GM23338 (cell line): ENCODE measurements around the gene NEURL1. TPM values are rescaled to one million over a fixed set of nuclear protein-coding genes. Genes with fewer than 3 reads are reported as not detected.

Source experiments
- ATAC-seq: fragments of 200-7000 bp; cut with Tn5 transposase; 3 replicates; pipeline ENCODE4 v1.9.1; 2020
- DNase-seq: peaks from one replicate; pipeline ENCODE4 v3.0.0-alpha.2; 2015; ENCODE audit warnings: low spot score
- H2AFZ ChIP-seq: fragments of 200-600 bp; sonication (generic); 2 replicates; pipeline ENCODE4 v1.8.0; 2016; ENCODE audit warnings: antibody characterized with exemption, mild to moderate bottlenecking, moderate library complexity
- H3F3A ChIP-seq: fragments of 200-600 bp; sonication (generic); replicated peaks from 2 replicates; pipeline ENCODE4 v1.8.0; 2017; ENCODE audit warnings: antibody characterized with exemption, mixed run types, low read depth
- H3K27ac ChIP-seq: fragments of 200-600 bp; sonication (generic); 2 replicates; pipeline ENCODE4 v1.6.1; 2016; ENCODE audit warnings: low read depth
- H3K27me3 ChIP-seq: fragments of 200-600 bp; sonication (generic); 2 replicates; pipeline ENCODE4 v1.8.0; 2016; ENCODE audit warnings: mild to moderate bottlenecking, mixed run types, moderate library complexity; ENCODE audit not compliant: insufficient read depth
- H3K36me3 ChIP-seq: fragments of 200-600 bp; sonication (generic); 2 replicates; pipeline ENCODE4 v1.8.0; 2016; ENCODE audit warnings: mild to moderate bottlenecking; ENCODE audit not compliant: insufficient read depth
- H3K4me1 ChIP-seq: fragments of 200-600 bp; sonication (generic); 2 replicates; pipeline ENCODE4 v1.8.0; 2016; ENCODE audit warnings: mild to moderate bottlenecking, moderate library complexity; ENCODE audit not compliant: insufficient read depth
- H3K4me2 ChIP-seq: fragments of 200-600 bp; sonication (generic); 2 replicates; pipeline ENCODE4 v1.7.1; 2017; ENCODE audit warnings: mixed run types
- H3K4me3 ChIP-seq: fragments of 200-600 bp; sonication (generic); 2 replicates; pipeline ENCODE4 v1.6.1; 2016; ENCODE audit warnings: mixed run types
- H3K79me2 ChIP-seq: fragments of 200-600 bp; sonication (generic); replicated peaks from 2 replicates; pipeline ENCODE4 v1.8.0; 2017; ENCODE audit warnings: mild to moderate bottlenecking; ENCODE audit not compliant: insufficient read depth
- H3K9me2 ChIP-seq: fragments of 200-600 bp; sonication (generic); 2 replicates; pipeline ENCODE4 v1.8.0; 2017; ENCODE audit not compliant: insufficient read depth
- H4K20me1 ChIP-seq: fragments of 200-600 bp; sonication (generic); replicated peaks from 2 replicates; pipeline ENCODE4 v1.8.0; 2017; ENCODE audit warnings: mild to moderate bottlenecking; ENCODE audit not compliant: insufficient read depth
- H3K27ac Mint-ChIP-seq: 2 replicates; pipeline ENCODE4 v1.8.0; 2020; ENCODE audit warnings: inconsistent platforms, mild to moderate bottlenecking, moderate library complexity, mixed read lengths
- H3K27me3 Mint-ChIP-seq: 3 replicates; pipeline ENCODE4 v1.8.0; 2022; ENCODE audit warnings: low read depth, mild to moderate bottlenecking, moderate library complexity, mixed read lengths, inconsistent platforms; ENCODE audit not compliant: insufficient read depth, poor library complexity
- H3K36me3 Mint-ChIP-seq: 3 replicates; pipeline ENCODE4 v1.8.0; 2021; ENCODE audit warnings: low read depth, mild to moderate bottlenecking, inconsistent platforms, moderate library complexity, mixed read lengths
- H3K4me1 Mint-ChIP-seq: 3 replicates; pipeline ENCODE4 v1.8.0; 2020; ENCODE audit warnings: mild to moderate bottlenecking, inconsistent platforms, mixed read lengths
- H3K4me3 Mint-ChIP-seq: 3 replicates; pipeline ENCODE4 v1.8.0; 2021; ENCODE audit warnings: moderate library complexity, mild to moderate bottlenecking, inconsistent platforms, mixed read lengths
- H3K9me3 Mint-ChIP-seq: 3 replicates; pipeline ENCODE4 v1.8.0; 2020; ENCODE audit warnings: moderate library complexity, mild to moderate bottlenecking, inconsistent platforms, mixed read lengths
- CTCF ChIP-seq, 2 experiments: fragments of 200-600 bp in 1 of 2; sonication (generic) in 1 of 2; conservative IDR thresholded peaks; 2 replicates each; pipeline versions ENCODE4 v1.5.1 to v1.6.1; 2016 to 2017; ENCODE audit warnings: antibody characterized with exemption in 2 of 2, low read depth in 2 of 2, mild to moderate bottlenecking in 2 of 2, moderate library complexity in 1 of 2
- EZH2 ChIP-seq: fragments of 200-600 bp; sonication (generic); IDR thresholded peaks from one replicate; pipeline ENCODE4 v1.8.0; 2017; ENCODE audit warnings: antibody characterized with exemption, mild to moderate bottlenecking, low read depth; ENCODE audit not compliant: unreplicated experiment
- EZH2phosphoT487 ChIP-seq: fragments of 200-600 bp; sonication (generic); IDR thresholded peaks from one replicate; pipeline ENCODE4 v1.8.1; 2018; ENCODE audit warnings: antibody characterized with exemption; ENCODE audit not compliant: unreplicated experiment
- POLR2AphosphoS5 ChIP-seq: IDR thresholded peaks from 2 replicates; pipeline ENCODE4 v1.6.1; 2016; ENCODE audit warnings: antibody characterized with exemption, low read depth
- STAT1 ChIP-seq: IDR thresholded peaks from one replicate; pipeline ENCODE4 v1.6.1; 2016; ENCODE audit warnings: antibody characterized with exemption; ENCODE audit not compliant: unreplicated experiment
- ZNF114 ChIP-seq: fragments of 250-450 bp; sonication (Bioruptor Pico); IDR thresholded peaks from 2 replicates; pipeline ENCODE4 v1.5.0; 2020; ENCODE audit warnings: mild to moderate bottlenecking, moderate library complexity
- ZNF331 ChIP-seq: fragments of 250-450 bp; sonication (Bioruptor Pico); IDR thresholded peaks from 2 replicates; pipeline ENCODE4 v1.5.0; 2020; ENCODE audit warnings: low read depth, mild to moderate bottlenecking, moderate library complexity
- polyA plus RNA-seq: library from polyadenylated mRNA; unstranded; fragments of >200 nt; fragmentation: Nextera tagmentation; extraction: Ambion mirVana; gene quantifications from 2 replicates; pipeline ENCODE4 v1.2.1, GENCODE V29; 2016
- total RNA-seq: library from RNA; depleted of rRNA; stranded (reverse); fragments of >200 nt; shearing (Covaris generic); gene quantifications from 2 replicates; pipeline ENCODE4 v1.2.3, GENCODE V29; 2014
- TF ChIP-seq, protein P1 (sequence below): fragments of 250-450 bp; sonication (Bioruptor Pico); IDR thresholded peaks from 2 replicates; pipeline ENCODE4 v1.5.0; 2020; ENCODE audit warnings: mild to moderate bottlenecking, moderate library complexity
- TF ChIP-seq, protein P2 (sequence below): IDR thresholded peaks from 2 replicates; pipeline ENCODE4 v1.6.1; 2016; ENCODE audit warnings: antibody characterized with exemption

NEURL1 gene
- total and polyA plus RNA-seq, 2 experiments from 2014 or later, result 0.82 to 1.1 TPM

DNA sequence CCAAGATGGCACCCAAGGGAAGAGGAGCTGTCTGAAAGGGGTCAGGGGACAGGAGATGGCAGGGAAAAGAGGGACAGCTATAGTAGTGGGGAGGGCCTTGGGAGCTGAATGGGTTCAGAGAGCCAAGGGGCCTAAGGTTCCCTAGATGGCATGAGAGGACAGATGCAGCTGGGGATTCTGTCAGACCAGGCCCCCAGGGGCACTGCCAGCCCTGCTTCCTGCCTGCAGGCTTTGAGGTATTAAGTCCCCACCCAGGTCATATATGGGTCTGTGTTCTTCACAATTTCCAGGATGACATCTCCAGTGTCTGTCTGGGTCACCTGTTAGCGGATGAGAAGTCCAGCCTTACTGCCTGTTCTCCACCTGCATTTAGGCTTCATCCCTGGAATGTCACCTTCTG is 56.7 kb downstream of the NEURL1 start (continued):
- TF ChIP-seq, protein P1, sequence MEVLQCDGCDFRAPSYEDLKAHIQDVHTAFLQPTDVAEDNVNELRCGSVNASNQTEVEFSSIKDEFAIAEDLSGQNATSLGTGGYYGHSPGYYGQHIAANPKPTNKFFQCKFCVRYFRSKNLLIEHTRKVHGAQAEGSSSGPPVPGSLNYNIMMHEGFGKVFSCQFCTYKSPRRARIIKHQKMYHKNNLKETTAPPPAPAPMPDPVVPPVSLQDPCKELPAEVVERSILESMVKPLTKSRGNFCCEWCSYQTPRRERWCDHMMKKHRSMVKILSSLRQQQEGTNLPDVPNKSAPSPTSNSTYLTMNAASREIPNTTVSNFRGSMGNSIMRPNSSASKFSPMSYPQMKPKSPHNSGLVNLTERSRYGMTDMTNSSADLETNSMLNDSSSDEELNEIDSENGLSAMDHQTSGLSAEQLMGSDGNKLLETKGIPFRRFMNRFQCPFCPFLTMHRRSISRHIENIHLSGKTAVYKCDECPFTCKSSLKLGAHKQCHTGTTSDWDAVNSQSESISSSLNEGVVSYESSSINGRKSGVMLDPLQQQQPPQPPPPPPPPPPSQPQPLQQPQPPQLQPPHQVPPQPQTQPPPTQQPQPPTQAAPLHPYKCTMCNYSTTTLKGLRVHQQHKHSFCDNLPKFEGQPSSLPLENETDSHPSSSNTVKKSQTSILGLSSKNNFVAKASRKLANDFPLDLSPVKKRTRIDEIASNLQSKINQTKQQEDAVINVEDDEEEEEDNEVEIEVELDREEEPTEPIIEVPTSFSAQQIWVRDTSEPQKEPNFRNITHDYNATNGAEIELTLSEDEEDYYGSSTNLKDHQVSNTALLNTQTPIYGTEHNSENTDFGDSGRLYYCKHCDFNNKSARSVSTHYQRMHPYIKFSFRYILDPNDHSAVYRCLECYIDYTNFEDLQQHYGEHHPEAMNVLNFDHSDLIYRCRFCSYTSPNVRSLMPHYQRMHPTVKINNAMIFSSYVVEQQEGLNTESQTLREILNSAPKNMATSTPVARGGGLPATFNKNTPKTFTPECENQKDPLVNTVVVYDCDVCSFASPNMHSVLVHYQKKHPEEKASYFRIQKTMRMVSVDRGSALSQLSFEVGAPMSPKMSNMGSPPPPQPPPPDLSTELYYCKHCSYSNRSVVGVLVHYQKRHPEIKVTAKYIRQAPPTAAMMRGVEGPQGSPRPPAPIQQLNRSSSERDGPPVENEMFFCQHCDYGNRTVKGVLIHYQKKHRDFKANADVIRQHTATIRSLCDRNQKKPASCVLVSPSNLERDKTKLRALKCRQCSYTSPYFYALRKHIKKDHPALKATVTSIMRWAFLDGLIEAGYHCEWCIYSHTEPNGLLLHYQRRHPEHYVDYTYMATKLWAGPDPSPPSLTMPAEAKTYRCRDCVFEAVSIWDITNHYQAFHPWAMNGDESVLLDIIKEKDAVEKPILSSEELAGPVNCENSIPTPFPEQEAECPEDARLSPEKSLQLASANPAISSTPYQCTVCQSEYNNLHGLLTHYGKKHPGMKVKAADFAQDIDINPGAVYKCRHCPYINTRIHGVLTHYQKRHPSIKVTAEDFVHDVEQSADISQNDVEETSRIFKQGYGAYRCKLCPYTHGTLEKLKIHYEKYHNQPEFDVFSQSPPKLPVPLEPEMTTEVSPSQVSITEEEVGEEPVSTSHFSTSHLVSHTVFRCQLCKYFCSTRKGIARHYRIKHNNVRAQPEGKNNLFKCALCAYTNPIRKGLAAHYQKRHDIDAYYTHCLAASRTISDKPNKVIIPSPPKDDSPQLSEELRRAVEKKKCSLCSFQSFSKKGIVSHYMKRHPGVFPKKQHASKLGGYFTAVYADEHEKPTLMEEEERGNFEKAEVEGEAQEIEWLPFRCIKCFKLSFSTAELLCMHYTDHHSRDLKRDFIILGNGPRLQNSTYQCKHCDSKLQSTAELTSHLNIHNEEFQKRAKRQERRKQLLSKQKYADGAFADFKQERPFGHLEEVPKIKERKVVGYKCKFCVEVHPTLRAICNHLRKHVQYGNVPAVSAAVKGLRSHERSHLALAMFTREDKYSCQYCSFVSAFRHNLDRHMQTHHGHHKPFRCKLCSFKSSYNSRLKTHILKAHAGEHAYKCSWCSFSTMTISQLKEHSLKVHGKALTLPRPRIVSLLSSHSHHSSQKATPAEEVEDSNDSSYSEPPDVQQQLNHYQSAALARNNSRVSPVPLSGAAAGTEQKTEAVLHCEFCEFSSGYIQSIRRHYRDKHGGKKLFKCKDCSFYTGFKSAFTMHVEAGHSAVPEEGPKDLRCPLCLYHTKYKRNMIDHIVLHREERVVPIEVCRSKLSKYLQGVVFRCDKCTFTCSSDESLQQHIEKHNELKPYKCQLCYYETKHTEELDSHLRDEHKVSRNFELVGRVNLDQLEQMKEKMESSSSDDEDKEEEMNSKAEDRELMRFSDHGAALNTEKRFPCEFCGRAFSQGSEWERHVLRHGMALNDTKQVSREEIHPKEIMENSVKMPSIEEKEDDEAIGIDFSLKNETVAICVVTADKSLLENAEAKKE (CRISPR knock-in tag), result no peak

GRCh38 chr10:103551619-103552602 is 58.4 kb downstream of the NEURL1 start:
- Histone ChIP-seq H3K27ac (no peak overlapping the region), H3K4me1 (no peaks in the 10 kb centered on the region), H2AFZ (no peak overlapping the region), H3K9me2 (no peaks in the 10 kb centered on the region), H3K79me2 (no peaks in the 10 kb centered on the region), H3F3A (no peaks in the 10 kb centered on the region), H3K36me3 (no peaks in the 10 kb centered on the region), H3K4me2 (no peak overlapping the region), H4K20me1 (no peaks in the 10 kb centered on the region), H3K4me3 (no peak overlapping the region), H3K27me3 (peaks cover 18% of the 10 kb centered on the region)
- Mint-ChIP-seq H3K9me3 (no peaks in the 10 kb centered on the region), H3K27ac (no peak overlapping the region), H3K4me3 (no peak overlapping the region), H3K36me3 (no peaks in the 10 kb centered on the region), H3K4me1 (no peaks in the 10 kb centered on the region; the same call in 2 of the 3 replicates), H3K27me3 (peaks cover 15% of the 10 kb centered on the region)
- ATAC-seq, result no peak
- DNase-seq, result no peak
- no peak for TF ChIP-seq ZNF114 (CRISPR knock-in tag)
- TF ChIP-seq EZH2phosphoT487, result no peak
- TF ChIP-seq EZH2, result no peak
- TF ChIP-seq, protein P2, sequence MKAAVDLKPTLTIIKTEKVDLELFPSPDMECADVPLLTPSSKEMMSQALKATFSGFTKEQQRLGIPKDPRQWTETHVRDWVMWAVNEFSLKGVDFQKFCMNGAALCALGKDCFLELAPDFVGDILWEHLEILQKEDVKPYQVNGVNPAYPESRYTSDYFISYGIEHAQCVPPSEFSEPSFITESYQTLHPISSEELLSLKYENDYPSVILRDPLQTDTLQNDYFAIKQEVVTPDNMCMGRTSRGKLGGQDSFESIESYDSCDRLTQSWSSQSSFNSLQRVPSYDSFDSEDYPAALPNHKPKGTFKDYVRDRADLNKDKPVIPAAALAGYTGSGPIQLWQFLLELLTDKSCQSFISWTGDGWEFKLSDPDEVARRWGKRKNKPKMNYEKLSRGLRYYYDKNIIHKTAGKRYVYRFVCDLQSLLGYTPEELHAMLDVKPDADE, result no peak
- no peak for TF ChIP-seq STAT1
- no peak for TF ChIP-seq ZNF331 (CRISPR knock-in tag)
- TF ChIP-seq CTCF (conservative IDR thresholded peaks at IDR 0.05; ENCODE audit: low read depth in 2 of 2), result no peak
- no peak for TF ChIP-seq POLR2AphosphoS5
